ENCODE measurements around the gene MTHFS.

DNA sequence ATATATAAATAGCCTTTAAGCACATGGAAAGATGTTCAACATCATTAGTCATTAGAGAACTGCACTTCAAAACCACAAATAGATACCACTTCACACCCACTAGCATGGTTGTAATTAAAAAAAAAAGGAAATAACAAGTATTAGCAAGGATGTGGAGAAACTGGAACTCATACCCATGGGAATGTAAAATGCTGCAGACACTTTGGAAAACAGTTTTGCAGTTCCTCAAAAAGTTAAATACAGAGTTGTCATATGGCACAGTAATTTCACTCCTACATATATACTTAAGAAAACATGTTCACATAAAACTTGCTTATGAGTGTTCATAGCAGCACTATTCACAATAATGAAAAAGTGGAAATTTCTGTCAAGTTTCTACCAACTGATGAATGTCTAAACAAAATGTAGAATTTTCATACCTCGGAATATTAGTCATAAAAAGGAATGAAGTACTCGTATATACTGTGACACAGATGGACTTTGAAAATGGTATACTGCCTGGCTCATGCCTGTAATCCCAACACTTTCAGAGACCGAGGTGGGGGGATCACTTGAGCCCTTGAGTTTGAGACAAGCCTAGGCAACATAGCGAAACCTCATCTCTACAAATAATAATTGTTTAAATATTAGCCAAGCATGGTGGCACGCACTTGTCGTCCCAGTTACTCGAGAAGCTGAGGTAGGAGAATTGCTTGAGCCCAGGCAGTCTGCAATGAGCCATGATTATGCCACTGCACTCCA, 46.1 kb upstream of the MTHFS start:
- TF ChIP-seq, protein P1, sequence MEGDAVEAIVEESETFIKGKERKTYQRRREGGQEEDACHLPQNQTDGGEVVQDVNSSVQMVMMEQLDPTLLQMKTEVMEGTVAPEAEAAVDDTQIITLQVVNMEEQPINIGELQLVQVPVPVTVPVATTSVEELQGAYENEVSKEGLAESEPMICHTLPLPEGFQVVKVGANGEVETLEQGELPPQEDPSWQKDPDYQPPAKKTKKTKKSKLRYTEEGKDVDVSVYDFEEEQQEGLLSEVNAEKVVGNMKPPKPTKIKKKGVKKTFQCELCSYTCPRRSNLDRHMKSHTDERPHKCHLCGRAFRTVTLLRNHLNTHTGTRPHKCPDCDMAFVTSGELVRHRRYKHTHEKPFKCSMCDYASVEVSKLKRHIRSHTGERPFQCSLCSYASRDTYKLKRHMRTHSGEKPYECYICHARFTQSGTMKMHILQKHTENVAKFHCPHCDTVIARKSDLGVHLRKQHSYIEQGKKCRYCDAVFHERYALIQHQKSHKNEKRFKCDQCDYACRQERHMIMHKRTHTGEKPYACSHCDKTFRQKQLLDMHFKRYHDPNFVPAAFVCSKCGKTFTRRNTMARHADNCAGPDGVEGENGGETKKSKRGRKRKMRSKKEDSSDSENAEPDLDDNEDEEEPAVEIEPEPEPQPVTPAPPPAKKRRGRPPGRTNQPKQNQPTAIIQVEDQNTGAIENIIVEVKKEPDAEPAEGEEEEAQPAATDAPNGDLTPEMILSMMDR (IDR thresholded peaks at IDR 0.05; ENCODE audit: poor library complexity, severe bottlenecking), result no peak
- no peak for TF ChIP-seq EP300 (conservative IDR thresholded peaks at IDR 0.05; ENCODE audit: poor library complexity, severe bottlenecking)
